ENCODE data around the gene SLC25A39.

Gene SLC25A39

DNA sequence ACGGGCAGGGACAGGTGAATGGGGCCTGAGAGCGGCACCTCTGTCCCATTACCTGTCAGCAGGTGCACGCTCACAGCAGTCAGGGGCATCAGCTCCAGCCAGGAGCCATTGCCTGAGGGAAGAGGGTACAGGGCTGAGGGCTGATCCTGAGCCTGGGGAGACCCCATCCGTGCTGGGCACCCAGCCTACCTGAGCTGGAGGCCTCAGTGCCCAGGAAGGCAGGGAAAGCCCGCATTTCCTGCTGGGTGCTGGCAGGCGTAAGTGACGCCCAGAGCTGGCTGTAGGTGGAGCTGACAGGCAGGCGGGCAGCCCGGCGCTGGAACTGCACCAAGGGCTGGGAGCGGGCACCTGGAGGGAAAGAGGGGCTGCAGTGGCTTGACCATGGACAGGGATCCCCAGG lies 31.6 kb upstream of the SLC25A39 start:
- Histone ChIP-seq H3K9me3 (ENCODE audit: control insufficient read depth, low read length) (no peaks in the 10 kb centered on the region), H3K27me3 (ENCODE audit: control insufficient read depth, insufficient read depth, low read length) (no peaks in the 10 kb centered on the region), H3K4me3 (ENCODE audit: low read depth, low read length) (no peak overlapping the region), H3K9ac (no peak overlapping the region), H3K4me2 (ENCODE audit: low read length) (no peak overlapping the region), H2AFZ (peak overlapping the region; percentile 22), H3K4me1 (peaks cover 27% of the 10 kb centered on the region), H3K79me2 (peaks cover 3% of the 10 kb centered on the region), H3K27ac (peak overlapping the region; percentile 51), H3K36me3 (ENCODE audit: control insufficient read depth, insufficient read depth, low read length) (no peaks in the 10 kb centered on the region)
- peak; percentile 54 for TF ChIP-seq CTCF (IDR thresholded peaks at IDR 0.05)

GRCh38 chr17:44355642-44356099 lies 31.0 kb upstream of the SLC25A39 start:
- Histone ChIP-seq H2AFZ (no peak overlapping the region), H3K4me2 (ENCODE audit: low read length) (no peak overlapping the region), H3K9me3 (ENCODE audit: control insufficient read depth, low read length) (no peaks in the 10 kb centered on the region), H3K4me3 (ENCODE audit: low read depth, low read length) (no peak overlapping the region), H3K27me3 (ENCODE audit: control insufficient read depth, insufficient read depth, low read length) (no peaks in the 10 kb centered on the region), H3K4me1 (peaks cover 22% of the 10 kb centered on the region), H3K9ac (no peak overlapping the region), H3K27ac (peak overlapping the region; percentile 51), H3K79me2 (peaks cover 3% of the 10 kb centered on the region), H3K36me3 (ENCODE audit: control insufficient read depth, insufficient read depth, low read length) (no peaks in the 10 kb centered on the region)
- no peak for TF ChIP-seq CTCF (IDR thresholded peaks at IDR 0.05)

- no peak overlapping the region for H3K9ac ChIP-seq
- no peaks in the 10 kb centered on the region for H3K9me3 ChIP-seq (ENCODE audit: control insufficient read depth, low read length)
- H3K27me3 ChIP-seq (ENCODE audit: control insufficient read depth, insufficient read depth, low read length) = no peaks in the 10 kb centered on the region
- H2AFZ ChIP-seq = no peak overlapping the region
- no peaks in the 10 kb centered on the region for H3K79me2 ChIP-seq
- no peak overlapping the region for H3K27ac ChIP-seq
- no peaks in the 10 kb centered on the region for H3K36me3 ChIP-seq (ENCODE audit: control insufficient read depth, insufficient read depth, low read length)
- no peak overlapping the region for H3K4me2 ChIP-seq (ENCODE audit: low read length)
- H3K4me3 ChIP-seq (ENCODE audit: low read depth, low read length) = no peak overlapping the region
- TF ChIP-seq CTCF (IDR thresholded peaks at IDR 0.05) = no peak
- H3K4me1 ChIP-seq = peaks cover 14% of the 10 kb centered on the region
These were observed 30.2 kb upstream of the SLC25A39 start for GRCh38 chr17:44354582-44355561.

DNA sequence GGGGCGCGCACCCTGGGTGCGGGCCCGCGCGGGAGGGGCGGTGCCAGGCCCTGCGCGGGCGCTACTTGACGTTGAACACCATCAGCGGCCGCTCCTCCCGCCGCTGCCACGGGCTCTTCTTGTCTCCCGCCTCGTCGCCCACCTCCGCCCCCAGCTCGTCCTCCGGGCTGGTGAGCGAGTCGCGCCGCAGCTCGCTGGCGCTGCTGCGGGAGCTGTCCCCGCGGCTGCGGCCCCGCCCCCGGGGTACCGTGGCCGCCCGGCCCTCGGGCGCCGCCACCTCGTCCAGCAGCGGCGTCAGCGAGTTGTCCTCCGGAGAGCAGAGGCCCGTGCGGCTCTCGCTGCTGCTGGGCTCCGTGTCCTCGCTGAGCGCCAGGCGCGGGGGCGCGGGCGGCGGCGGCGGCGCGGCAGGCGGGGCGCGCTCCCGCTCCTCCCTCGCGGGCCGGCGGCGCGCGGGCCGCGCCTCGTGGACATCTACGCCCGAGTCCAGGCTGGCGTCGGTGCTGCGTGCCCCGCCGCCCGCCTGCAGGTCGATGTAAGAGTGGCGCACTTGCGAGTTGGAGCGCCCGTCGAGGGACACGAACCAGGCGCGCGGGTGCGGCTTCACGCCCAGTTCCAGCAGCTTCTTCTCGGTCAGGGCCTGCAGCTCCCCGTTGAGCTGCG lies 29.2 kb upstream of the SLC25A39 start:
- H2AFZ ChIP-seq = no peak overlapping the region
- H3K36me3 ChIP-seq (ENCODE audit: control insufficient read depth, insufficient read depth, low read length) = no peaks in the 10 kb centered on the region
- TF ChIP-seq CTCF (IDR thresholded peaks at IDR 0.05) = no peak
- no peak overlapping the region for H3K9ac ChIP-seq
- no peak overlapping the region for H3K4me3 ChIP-seq (ENCODE audit: low read depth, low read length)
- H3K4me1 ChIP-seq = peaks cover 9% of the 10 kb centered on the region
- H3K4me2 ChIP-seq (ENCODE audit: low read length) = no peak overlapping the region
- no peaks in the 10 kb centered on the region for H3K9me3 ChIP-seq (ENCODE audit: control insufficient read depth, low read length)
- H3K27me3 ChIP-seq (ENCODE audit: control insufficient read depth, insufficient read depth, low read length) = no peaks in the 10 kb centered on the region
- H3K27ac ChIP-seq = no peak overlapping the region
- H3K79me2 ChIP-seq = no peaks in the 10 kb centered on the region

Data from parathyroid adenoma (tissue), 2 donors.